Measurements from ENCODE around the gene RASL10A.

The RASL10A gene

DNA sequence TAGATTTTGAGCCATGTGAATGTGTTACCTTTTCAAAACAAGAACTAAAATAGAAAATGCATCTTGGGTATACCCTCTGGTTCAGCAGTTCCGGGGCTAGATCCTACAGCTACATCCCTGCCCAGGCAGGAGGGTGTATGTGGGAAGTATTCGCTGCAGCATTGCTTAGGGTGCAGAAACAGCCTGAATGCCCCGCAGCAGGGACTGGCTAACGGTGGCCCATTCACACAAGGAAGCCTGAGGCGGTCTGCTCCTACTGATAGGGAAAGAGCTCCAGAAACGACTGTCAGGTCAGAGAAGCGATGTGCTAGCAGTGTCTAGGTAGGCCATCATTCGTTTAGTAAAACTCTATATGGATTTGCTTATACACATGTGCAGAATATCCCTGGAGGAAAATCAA lies 9.9 kb upstream of the RASL10A start:
- in situ Hi-C loops (cut with MboI; ENCODE audit: low sequenced_read_pairs) = no loop called here

- in situ Hi-C loops (cut with MboI; ENCODE audit: low sequenced_read_pairs) = no loop called here
Measured at GRCh38 chr22:29323641-29324040, 8.1 kb upstream of the RASL10A start.

DNA sequence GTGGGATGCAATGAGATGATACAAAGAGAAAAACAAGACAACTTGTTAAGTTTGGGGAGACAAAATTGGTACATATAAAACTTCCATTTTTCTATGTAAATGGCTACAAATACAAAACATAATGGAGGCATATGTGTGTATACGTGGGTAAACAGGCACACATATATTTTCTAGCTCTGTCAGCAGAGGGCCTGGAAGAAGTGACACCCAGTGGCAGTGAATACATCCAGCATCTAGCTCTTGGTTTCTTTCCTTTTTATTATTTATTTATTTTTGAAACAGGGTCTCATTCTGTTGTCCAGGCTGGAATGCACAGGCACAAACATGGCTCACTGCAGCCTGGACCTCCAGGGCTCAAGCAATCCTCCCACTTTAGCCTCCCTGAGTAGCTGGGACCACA lies 5.0 kb upstream of the RASL10A start:
- in situ Hi-C loops (cut with MboI; ENCODE audit: low sequenced_read_pairs) = no loop called here

- in situ Hi-C loops (cut with MboI; ENCODE audit: low sequenced_read_pairs) = no loop called here
Measured at GRCh38 chr22:29319072-29319471, 3.6 kb upstream of the RASL10A start.

- in situ Hi-C loops (cut with MboI; ENCODE audit: low sequenced_read_pairs) = no loop called here
Measured at GRCh38 chr22:29317827-29318454, 2.4 kb upstream of the RASL10A start.

GRCh38 chr22:29316141-29316828 lies 788 bp upstream of the RASL10A start:
- in situ Hi-C loops (cut with MboI; ENCODE audit: low sequenced_read_pairs) = no loop called here

DNA sequence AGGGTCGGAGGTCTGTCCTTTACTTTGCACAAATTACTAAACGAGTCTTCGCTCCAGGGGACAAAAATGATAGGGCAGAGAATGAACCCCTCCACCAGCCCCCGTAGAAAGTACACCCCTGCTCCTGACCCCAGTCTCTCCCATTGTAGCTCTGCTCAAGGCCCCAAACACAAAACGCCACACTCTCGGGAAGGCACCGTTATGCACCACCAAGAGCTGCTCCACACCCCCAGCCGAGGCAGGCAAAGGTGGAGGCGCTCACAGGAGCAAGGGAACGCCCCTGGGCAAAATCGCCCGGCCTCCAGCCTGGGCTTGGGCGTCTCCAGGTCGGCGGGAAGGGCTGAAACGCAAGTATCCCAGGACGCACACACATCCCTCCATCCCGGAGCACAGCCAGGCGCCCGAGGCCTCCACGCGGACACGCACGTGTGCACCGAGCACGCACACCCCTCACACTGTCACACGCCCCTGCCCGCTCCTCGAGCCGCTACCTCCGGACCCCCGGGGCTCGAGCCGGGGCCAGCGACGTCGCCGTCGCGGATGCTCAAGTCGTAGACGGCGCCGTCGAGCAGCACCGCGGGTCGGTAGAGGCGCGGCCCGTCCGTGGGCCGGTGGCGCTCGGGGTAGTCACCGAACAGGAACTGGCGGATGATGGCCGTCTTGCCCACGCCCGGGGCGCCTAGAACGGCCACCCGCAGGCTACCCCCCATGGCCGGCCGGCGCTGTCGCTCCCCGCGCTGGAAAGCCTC lies 786 bp downstream of the RASL10A start:
- in situ Hi-C loops (cut with MboI; ENCODE audit: low sequenced_read_pairs) = no loop called here

DNA sequence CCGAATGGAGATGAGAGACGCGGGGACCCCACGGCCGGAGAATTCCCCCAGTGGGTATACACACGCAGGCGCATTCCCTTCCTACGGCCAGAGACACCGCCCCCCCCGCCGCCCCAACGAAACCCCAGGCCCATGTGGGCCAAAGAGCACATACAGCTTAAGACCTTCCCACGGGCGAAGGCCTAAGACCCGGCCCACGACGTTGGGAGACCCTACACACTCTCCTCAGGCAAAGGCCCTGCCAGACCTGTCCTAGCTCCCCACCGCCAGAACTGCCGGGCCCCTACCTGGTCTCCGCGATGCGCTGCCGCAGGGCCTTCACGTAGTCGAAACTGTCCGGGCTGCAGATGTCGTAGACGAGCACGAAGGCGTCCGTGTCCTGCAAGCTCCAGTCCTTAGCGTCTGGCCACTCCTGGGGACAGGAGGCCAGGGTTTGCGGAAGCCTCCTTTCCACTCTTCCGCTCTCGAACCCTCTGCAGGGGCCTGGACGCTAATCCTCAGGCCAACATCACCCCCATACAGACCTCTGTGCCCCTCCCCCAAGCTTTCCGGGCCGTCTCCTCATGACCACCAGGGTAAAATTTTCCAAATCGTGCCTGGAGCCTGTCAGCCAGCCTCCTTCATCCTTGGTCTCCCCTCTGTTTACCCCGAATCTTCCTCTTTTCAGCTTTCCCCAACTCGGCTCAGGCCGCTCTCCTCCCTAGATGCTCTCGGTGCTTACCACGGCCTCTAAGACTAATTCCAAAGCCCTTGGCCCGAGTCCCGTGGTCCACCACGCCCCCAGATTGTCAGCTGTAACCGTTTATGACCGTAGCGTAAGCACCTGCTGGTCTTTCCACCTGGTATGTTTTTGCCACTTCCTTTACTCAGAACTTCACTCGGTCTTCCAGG lies 1.7 kb downstream of the RASL10A start:
- in situ Hi-C loops (cut with MboI; ENCODE audit: low sequenced_read_pairs) = no loop called here

- in situ Hi-C loops (cut with MboI; ENCODE audit: low sequenced_read_pairs) = no loop called here
Measured at GRCh38 chr22:29313126-29313575, 2.3 kb downstream of the RASL10A start.

- in situ Hi-C loops (cut with MboI; ENCODE audit: low sequenced_read_pairs) = no loop called here
Measured at GRCh38 chr22:29312218-29313125, 3.0 kb downstream of the RASL10A start.

DNA sequence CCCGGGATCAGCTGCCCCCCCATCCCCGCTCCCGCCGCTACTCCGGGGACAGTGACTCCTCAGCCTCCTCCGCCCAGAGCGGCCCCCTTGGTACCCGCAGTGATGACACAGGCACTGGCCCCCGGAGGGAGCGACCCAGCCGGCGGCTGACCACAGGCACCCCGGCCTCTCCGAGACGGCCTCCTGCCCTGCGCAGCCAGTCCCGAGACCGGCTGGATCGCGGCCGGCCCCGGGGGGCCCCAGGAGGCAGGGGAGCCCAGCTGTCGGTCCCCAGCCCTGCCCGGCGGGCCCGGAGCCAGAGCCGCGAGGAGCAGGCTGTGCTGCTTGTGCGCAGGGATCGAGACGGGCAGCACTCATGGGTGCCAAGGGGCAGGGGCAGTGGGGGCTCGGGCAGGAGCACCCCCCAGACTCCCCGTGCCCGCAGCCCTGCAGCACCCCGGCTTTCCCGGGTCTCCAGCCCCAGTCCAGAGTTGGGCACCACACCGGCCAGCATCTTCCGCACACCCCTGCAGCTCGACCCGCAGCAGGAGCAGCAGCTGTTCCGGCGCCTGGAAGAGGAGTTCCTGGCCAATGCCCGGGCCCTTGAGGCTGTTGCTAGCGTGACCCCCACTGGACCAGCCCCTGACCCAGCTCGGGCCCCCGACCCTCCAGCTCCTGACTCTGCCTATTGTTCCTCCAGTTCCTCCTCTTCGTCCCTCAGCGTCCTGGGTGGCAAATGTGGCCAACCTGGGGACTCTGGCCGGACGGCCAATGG lies 3.9 kb downstream of the RASL10A start:
- in situ Hi-C loops (cut with MboI; ENCODE audit: low sequenced_read_pairs) = no loop called here

GRCh38 chr22:29310863-29311339 lies 4.6 kb downstream of the RASL10A start:
- in situ Hi-C loops (cut with MboI; ENCODE audit: low sequenced_read_pairs) = no loop called here

- in situ Hi-C loops (cut with MboI; ENCODE audit: low sequenced_read_pairs) = no loop called here
Measured at GRCh38 chr22:29310065-29310862, 5.2 kb downstream of the RASL10A start.

DNA sequence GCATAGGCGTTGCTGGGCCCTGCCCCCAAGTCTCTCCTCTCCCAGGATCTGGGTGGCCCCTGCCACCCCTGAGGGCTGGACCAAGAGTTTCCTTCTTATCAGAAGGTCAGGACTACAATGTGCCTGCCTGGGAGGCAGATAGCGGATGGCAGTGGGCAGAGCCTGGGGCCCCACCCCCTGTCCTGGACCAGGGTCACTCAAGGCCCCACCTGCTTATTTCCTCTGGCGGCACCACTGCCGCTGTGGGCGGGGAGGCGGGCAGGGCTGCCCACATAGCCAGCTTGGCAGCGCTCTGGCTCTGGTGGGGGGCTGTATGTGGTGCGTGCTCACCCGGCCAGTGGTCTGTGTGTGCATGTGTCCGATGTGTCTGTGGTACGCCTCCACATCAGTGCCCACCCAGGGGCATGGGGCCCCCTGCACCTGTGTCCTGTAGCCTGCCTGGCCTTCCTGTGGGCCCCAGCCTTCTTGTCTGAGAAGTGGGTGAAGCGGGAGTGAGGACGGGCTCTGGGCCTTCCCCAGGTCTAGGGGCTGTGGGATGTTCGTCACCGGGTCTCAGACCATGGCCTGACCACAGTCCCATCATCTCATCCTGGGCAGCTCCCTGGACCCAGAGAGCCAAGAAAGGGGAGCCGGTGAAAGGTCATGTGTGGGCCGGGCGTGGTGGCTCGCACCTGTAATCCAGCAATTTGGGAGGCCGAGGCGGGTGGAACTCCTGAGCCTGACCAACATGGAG lies 6.0 kb downstream of the RASL10A start:
- in situ Hi-C loops (cut with MboI; ENCODE audit: low sequenced_read_pairs) = no loop called here

GRCh38 chr22:29308791-29309262 lies 6.7 kb downstream of the RASL10A start:
- in situ Hi-C loops (cut with MboI; ENCODE audit: low sequenced_read_pairs) = no loop called here

DNA sequence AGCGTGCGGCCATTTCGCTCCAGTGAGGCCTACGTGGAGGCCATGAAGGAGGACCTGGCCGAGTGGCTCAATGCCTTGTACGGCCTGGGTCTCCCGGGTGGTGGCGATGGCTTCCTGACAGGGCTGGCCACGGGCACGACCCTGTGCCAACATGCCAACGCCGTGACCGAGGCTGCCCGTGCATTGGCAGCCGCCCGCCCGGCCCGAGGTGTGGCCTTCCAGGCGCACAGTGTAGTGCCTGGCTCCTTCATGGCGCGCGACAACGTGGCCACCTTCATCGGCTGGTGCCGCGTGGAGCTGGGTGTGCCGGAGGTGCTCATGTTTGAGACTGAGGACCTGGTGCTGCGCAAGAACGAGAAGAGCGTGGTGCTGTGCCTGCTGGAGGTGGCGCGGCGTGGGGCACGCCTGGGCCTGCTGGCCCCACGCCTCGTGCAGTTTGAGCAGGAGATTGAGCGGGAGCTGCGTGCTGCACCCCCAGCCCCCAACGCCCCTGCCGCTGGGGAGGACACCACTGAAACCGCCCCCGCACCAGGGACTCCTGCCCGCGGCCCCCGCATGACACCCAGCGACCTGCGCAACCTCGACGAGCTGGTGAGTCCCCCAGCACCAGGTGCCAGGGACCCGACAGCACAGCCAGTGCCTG lies 7.2 kb downstream of the RASL10A start:
- in situ Hi-C loops (cut with MboI; ENCODE audit: low sequenced_read_pairs) = no loop called here

GRCh38 chr22:29307596-29308147 lies 7.8 kb downstream of the RASL10A start:
- in situ Hi-C loops (cut with MboI; ENCODE audit: low sequenced_read_pairs) = no loop called here

All from HL-60/S4 (cell line).